Astrocyte of the cerebellum (primary cell): Measurements from ENCODE around the gene LRFN2.

Experiments used
- DNase-seq: peaks from one replicate; pipeline ENCODE4 v3.0.0-alpha.2; 2011; ENCODE audit warnings: low read depth
- H3K4me3 ChIP-seq: 2 replicates; pipeline ENCODE4 v1.5.1; 2011; ENCODE audit warnings: mild to moderate bottlenecking, low read depth, low read length, moderate library complexity
- CTCF ChIP-seq: IDR thresholded peaks from 2 replicates; pipeline ENCODE4 v1.5.1; 2012; ENCODE audit warnings: low read length, low read depth, moderate library complexity, mild to moderate bottlenecking; ENCODE audit errors: missing control alignments
- in situ Hi-C: cut with HindIII; loops from 2 replicates; pipeline ENCODE4 v1.10.0; 2017; ENCODE audit warnings: low sequenced_read_pairs

Gene LRFN2

DNA sequence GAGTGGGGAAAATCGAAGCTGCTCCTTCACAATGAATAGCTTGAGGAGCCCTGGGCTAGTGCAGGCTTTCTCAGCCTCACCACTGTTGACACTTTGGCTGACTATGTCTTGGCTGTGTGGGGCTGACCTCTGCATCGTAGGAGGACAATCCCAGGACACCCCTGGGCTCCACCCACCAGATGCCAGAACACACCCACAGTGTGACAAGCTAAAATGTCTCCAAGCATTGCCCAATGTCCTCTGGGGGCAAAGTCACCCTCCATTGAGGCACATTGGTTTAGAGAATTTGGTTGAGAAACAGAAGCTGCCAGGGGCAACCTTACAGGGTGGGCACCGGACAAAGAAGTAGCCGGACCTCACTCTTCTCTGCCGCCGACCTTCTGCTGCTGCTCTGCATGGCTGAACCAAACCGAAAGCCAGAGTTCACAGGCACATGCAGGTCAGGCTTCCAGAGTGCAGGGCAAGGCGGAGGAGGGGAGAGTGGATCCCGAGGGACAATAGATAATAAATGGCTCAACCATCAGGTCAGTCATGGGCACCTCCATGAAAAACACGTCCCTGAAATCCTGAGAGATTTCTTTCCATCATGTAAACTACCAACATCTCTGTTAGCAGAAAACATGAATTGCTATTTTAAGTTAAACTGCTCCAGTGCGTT lies 189.0 kb downstream of the LRFN2 start:
- no peak for TF ChIP-seq CTCF
- in situ Hi-C loops = no loop called here
- no peak overlapping the region for H3K4me3 ChIP-seq
- DNase-seq = no peak

DNA sequence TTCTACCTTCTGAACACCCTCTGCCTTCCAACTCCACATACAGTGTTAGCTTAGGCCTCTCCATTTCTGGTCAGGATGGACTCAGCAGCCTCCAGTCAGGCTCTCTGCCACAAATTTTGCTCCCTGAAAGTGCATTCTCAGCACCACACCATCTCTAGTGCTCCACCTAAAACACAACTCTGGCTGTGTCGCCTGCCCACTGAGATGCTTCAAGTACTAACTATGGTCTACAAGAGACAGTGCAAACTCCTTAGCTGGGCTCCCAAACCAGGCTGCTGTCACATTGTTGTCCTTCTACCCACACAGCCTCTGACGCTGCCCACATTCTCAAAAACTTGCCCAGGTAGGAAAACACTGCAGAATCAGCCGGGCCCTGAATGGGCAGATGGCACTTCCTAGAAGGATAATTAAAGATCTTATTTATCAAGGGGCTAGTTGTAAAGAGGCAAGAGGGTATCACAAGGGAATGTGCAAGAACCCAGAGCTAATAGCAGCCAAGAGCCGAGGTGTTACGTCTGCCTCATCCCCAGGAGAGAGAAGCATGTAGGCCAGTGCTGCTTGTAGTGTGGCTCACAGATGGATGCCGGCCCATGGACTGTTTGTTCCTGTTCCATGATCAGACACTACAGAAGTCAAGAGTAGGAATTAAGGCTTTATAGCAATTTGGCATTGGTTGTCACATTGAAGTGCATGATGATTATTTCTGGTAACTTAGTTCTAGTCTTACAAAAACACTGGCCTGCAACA lies 189.7 kb downstream of the LRFN2 start:
- in situ Hi-C loops = no loop called here
- DNase-seq = no peak
- no peak for TF ChIP-seq CTCF
- H3K4me3 ChIP-seq = no peak overlapping the region

DNA sequence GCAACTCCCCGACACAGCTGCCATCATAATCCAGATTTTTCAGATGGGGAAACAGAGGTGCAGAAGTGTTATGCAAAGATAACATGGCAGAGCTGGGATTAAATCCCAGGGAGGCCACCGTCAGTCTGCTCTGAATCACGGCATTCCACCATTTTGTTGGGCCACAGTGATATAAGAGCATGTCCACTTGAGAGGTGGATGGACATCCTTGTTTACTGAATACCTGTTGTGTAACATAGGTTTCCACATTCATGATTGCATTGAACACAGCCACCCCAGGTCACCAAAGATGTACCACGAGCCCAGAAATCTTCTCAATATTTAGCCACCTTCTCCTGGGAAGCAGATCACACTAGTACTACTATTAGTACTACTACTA lies 191.5 kb downstream of the LRFN2 start:
- in situ Hi-C loops = no loop called here
- no peak for TF ChIP-seq CTCF
- no peak overlapping the region for H3K4me3 ChIP-seq
- no peak for DNase-seq

DNA sequence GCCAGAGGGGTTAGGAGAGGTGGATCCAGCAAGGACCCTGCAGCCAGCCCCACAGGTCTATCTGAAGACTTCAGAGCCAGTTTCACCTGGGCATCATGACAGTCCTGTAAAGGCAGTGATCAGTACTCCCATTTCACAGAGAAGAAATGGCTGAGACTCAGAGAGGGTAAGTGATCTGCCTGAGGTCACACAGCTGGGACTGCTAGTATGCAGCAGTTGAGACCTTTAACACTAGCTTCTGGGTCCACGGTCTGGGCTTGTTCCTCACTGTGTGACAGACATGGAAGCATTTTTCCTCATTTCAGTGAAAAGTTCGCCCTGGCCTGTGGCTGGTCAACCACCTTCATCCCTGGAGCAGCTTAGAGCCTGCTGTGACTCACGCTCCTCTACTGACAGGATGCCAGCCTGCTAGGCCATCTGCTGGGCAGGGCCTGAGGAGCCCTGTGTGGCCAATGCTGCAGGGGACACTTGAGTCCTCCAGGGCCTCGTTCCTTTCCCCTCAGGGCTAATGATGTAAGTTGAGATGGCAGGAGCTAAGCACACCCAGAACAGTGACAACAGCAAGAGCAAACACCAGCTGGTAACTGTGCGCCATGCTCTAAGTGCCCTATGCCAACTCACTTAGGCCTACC lies 192.0 kb downstream of the LRFN2 start:
- in situ Hi-C loops = no loop called here
- no peak for TF ChIP-seq CTCF
- no peak for DNase-seq
- H3K4me3 ChIP-seq = no peak overlapping the region

DNA sequence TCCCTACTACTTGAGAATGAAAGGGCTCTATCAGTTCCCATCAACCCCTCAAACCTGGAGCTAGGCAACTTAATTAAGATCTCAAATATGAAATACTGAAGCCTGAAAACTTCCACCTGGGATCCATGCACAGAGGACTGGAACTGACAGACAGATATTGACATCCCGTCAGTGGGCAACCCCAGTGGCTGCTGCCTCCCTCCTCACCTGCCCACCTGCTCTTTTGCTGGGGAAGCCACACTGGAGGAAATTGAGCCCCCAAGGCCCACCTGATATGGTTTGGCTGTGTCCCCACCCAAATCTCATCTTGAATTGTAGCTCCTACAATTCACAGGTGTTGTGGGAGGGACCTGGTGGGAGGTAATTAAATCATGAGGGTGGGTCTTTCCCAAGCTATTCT lies 192.8 kb downstream of the LRFN2 start:
- TF ChIP-seq CTCF = no peak
- no peak overlapping the region for H3K4me3 ChIP-seq
- no peak for DNase-seq
- in situ Hi-C loops = no loop called here

DNA sequence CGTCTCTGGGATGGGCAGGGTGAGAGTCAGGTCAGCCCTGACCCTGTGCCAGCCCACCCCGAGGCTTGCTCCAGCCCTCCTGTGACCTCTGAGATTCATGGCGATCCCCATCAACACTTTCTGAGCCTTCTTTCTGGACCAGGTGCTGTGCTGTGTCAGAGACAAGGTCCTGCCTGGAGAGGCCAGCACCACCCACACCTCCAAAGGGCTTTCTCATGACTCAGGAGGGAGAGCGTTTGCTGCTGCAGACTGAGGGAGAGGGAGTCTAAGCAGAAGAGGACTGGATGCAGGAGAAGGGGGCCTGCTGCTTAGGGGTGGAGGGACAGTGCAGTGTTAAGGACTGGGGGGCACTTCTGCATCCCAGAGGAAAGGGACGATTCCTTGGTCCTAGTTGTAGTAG lies 193.5 kb downstream of the LRFN2 start:
- in situ Hi-C loops = no loop called here
- no peak for TF ChIP-seq CTCF
- DNase-seq = no peak
- H3K4me3 ChIP-seq = no peak overlapping the region
